IPS-15b (cell line): Measurements from ENCODE around the gene OPN3.

Source experiments
- H3K27me3 ChIP-seq: one replicate; pipeline ENCODE4 v1.6.1; 2013; ENCODE audit warnings: low read length; ENCODE audit not compliant: control insufficient read depth, insufficient read depth
- H3K36me3 ChIP-seq: one replicate; pipeline ENCODE4 v1.6.1; 2013; ENCODE audit warnings: low read length; ENCODE audit not compliant: control insufficient read depth, insufficient read depth
- H3K4me1 ChIP-seq: one replicate; pipeline ENCODE4 v1.6.1; 2013; ENCODE audit warnings: mild to moderate bottlenecking, low read length; ENCODE audit not compliant: control insufficient read depth, insufficient read depth
- H3K4me3 ChIP-seq: one replicate; pipeline ENCODE4 v1.5.1; 2013; ENCODE audit warnings: low read depth, low read length
- H3K9ac ChIP-seq: one replicate; pipeline ENCODE4 v1.6.1; 2013; ENCODE audit warnings: low read depth, mild to moderate bottlenecking, low read length
- H3K9me3 ChIP-seq: one replicate; pipeline ENCODE4 v1.6.1; 2013; ENCODE audit warnings: mild to moderate bottlenecking, low read length; ENCODE audit not compliant: control insufficient read depth, insufficient read depth

Gene OPN3

GRCh38 chr1:241612533-241613477 is 27.4 kb downstream of the OPN3 start:
- Histone ChIP-seq H3K36me3 (no peaks in the 10 kb centered on the region), H3K27me3 (no peaks in the 10 kb centered on the region), H3K4me1 (no peaks in the 10 kb centered on the region), H3K9ac (no peak overlapping the region), H3K4me3 (no peak overlapping the region), H3K9me3 (no peaks in the 10 kb centered on the region)

GRCh38 chr1:241611736-241612135 is 28.4 kb downstream of the OPN3 start:
- Histone ChIP-seq H3K36me3 (no peaks in the 10 kb centered on the region), H3K27me3 (no peaks in the 10 kb centered on the region), H3K9me3 (no peaks in the 10 kb centered on the region), H3K4me3 (no peak overlapping the region), H3K9ac (no peak overlapping the region), H3K4me1 (no peaks in the 10 kb centered on the region)

DNA sequence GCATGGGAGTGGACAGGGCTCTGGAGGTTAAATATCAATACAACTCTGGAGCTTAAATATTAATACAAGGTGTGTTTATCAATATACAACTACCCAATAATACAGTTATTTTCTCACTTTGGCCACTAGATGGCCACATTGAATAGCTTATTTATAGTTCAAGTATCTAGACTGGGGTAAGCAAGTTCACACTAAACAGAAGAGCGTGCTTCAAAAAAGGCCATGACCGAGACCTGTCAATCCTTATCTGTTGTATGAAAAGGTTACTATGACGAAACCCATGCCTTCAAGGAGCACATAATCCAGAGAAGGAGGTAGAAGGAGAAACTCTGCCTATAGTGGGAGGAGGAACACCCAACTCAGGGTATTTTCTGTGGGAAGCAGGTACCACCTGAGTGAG is 29.1 kb downstream of the OPN3 start:
- H3K4me1 ChIP-seq: no peaks in the 10 kb centered on the region
- H3K4me3 ChIP-seq: no peak overlapping the region
- H3K9ac ChIP-seq: no peak overlapping the region
- no peaks in the 10 kb centered on the region for H3K36me3 ChIP-seq
- no peaks in the 10 kb centered on the region for H3K9me3 ChIP-seq
- H3K27me3 ChIP-seq: no peaks in the 10 kb centered on the region

- H3K9ac ChIP-seq: no peak overlapping the region
- no peaks in the 10 kb centered on the region for H3K27me3 ChIP-seq
- H3K4me3 ChIP-seq: no peak overlapping the region
- H3K36me3 ChIP-seq: no peaks in the 10 kb centered on the region
- H3K9me3 ChIP-seq: no peaks in the 10 kb centered on the region
- no peaks in the 10 kb centered on the region for H3K4me1 ChIP-seq
Measured at GRCh38 chr1:241610056-241610815, 29.9 kb downstream of the OPN3 start.

GRCh38 chr1:241608379-241609033 is 31.7 kb downstream of the OPN3 start:
- no peak overlapping the region for H3K4me3 ChIP-seq
- H3K9ac ChIP-seq: no peak overlapping the region
- no peaks in the 10 kb centered on the region for H3K36me3 ChIP-seq
- no peaks in the 10 kb centered on the region for H3K4me1 ChIP-seq
- no peaks in the 10 kb centered on the region for H3K27me3 ChIP-seq
- H3K9me3 ChIP-seq: no peaks in the 10 kb centered on the region

DNA sequence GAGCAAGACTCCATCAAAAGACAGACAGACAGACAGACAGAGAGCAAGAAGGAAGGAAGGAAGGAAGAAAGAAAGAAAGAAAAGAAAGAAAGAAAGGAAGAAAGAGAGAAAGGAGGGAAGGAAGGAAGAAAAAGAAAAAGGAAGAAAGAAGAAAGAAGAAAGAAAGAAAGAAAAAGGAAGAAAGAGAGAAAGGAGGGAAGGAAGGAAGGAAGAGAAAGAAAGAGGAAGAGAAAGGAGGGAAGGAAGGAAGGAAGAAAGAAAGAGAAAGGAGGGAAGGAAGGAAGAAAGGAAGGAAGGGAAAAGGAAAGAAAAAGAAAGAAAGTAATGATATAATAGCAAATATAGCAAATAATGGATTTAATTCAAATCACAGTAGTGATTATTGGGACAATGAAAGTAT is 32.7 kb downstream of the OPN3 start:
- no peaks in the 10 kb centered on the region for H3K9me3 ChIP-seq
- H3K27me3 ChIP-seq: no peaks in the 10 kb centered on the region
- no peaks in the 10 kb centered on the region for H3K36me3 ChIP-seq
- no peak overlapping the region for H3K9ac ChIP-seq
- H3K4me1 ChIP-seq: no peaks in the 10 kb centered on the region
- no peak overlapping the region for H3K4me3 ChIP-seq

DNA sequence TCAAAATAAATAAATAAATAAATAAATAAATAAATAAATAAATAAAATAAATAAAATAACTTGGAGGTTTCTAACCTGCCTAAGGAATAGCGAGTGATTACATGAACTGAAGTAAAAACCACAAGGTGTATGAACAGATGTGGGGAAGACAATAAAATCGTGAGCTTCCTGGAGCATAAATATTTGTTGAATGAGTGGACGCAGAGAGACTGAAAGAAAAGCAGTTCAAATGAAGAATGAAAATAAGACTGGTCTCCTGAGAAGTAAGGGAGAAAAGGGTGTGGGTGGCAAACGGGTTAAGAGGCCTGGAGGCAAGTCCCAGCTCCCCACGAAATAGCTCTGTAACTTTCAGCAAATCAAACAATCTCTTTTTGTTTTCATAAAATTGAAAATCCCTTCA is 33.6 kb downstream of the OPN3 start:
- Histone ChIP-seq H3K4me1 (no peaks in the 10 kb centered on the region), H3K27me3 (no peaks in the 10 kb centered on the region), H3K36me3 (no peaks in the 10 kb centered on the region), H3K9ac (no peak overlapping the region), H3K4me3 (no peak overlapping the region), H3K9me3 (no peaks in the 10 kb centered on the region)

DNA sequence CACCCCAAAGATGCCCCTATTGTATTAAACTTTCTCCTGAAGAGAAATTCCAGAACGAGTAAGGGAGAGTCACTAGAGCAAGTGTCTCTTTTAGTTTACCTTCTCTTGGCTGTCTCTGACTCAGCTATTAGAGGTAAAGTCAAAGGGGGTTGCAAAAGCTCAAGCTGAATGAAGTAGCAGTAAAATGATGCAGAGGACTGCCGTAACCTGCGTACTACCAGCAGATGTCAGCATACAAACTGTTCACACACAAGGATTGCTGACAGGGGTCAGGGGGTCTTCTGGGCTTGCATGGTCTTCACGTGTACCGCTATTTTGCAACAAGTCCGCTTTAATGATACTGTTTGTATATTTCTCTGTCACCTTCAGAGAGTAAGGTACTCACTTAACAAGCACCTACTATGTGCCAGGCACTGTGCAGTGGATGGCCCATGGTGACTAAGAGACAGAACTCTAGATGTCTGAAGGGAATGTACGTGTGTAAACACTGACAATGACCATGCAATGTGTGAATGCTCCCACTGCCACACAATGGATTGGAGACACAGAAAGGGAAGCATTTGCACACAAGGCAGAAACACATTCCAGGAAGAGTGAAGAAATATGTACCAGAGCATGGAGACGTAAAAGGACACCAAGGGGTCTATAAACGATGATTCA is 34.9 kb downstream of the OPN3 start:
- Histone ChIP-seq H3K36me3 (no peaks in the 10 kb centered on the region), H3K9me3 (no peaks in the 10 kb centered on the region), H3K27me3 (no peaks in the 10 kb centered on the region), H3K4me3 (no peak overlapping the region), H3K9ac (no peak overlapping the region), H3K4me1 (no peaks in the 10 kb centered on the region)

GRCh38 chr1:241603731-241604245 is 36.4 kb downstream of the OPN3 start:
- Histone ChIP-seq H3K9me3 (no peaks in the 10 kb centered on the region), H3K4me1 (no peaks in the 10 kb centered on the region), H3K36me3 (no peaks in the 10 kb centered on the region), H3K27me3 (no peaks in the 10 kb centered on the region), H3K4me3 (no peak overlapping the region), H3K9ac (no peak overlapping the region)

DNA sequence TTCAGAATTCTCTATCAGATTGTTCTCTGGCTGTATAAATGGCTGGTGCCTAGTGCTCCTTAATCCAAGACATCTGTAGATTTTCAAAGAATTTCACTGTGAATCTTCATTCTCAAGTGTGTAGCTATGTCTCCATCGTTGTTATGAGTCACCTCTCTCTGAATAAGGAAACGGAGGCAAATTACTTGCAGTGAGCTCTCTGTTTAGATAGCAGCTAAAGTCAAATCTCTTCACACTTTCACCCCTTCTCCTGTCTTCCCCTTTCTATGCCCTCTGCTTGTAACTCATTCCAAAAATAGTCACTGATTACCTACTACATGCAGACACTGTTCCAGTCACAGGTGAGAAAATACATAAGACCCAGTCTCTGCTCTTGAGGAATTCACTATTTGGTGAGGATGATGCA is 39.7 kb downstream of the OPN3 start:
- Histone ChIP-seq H3K27me3 (no peaks in the 10 kb centered on the region), H3K36me3 (no peaks in the 10 kb centered on the region), H3K9ac (no peak overlapping the region), H3K4me3 (no peak overlapping the region), H3K4me1 (no peaks in the 10 kb centered on the region), H3K9me3 (no peaks in the 10 kb centered on the region)

DNA sequence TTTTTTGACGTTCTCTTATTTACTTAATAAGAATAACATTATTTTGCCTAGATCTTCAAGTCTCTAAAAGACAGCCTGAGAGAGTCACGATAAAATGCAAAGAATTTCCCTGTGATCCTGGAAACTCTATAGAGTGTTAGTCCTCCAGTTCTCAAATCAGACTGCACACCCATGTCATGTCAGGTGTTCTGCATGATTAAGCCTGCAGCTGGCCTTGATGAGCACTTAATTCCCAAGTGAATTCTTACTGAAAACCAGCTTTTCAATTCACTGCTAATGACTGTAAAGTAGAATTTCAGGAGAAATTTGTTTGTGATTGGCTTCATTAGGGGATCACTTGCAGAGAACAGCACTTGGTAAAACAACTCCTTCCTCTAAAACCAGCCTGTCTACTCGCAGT is 41.9 kb downstream of the OPN3 start:
- no peak overlapping the region for H3K9ac ChIP-seq
- no peaks in the 10 kb centered on the region for H3K9me3 ChIP-seq
- no peaks in the 10 kb centered on the region for H3K27me3 ChIP-seq
- H3K4me1 ChIP-seq: no peaks in the 10 kb centered on the region
- no peak overlapping the region for H3K4me3 ChIP-seq
- H3K36me3 ChIP-seq: no peaks in the 10 kb centered on the region
